A549 treated with GW870086 at 1 μM for 4 hours (cell line): ENCODE results near the gene PRR19. TPM values are rescaled to one million over a fixed set of nuclear protein-coding genes. Genes with fewer than 3 reads are reported as not detected.

Source experiments
- total RNA-seq: library from RNA; stranded (reverse); fragments of 200-300 nt; extraction: Qiagen RNA extraction; gene quantifications from 5 replicates; pipeline ENCODE4 v1.2.3, GENCODE V29; 2022; ENCODE audit warnings: low read depth

PRR19 gene
- total RNA-seq = 3.6 to 4.9 TPM (median 4.3 TPM) in 5 replicates

GRCh38 chr19:42301646-42302203 lies at the start of gene PRR19:
TSS of gene PRR19 (plus strand) at chr19:42302132. CDS start at chr19:42309585, 7,453 bp downstream.

GRCh38 chr19:42254850-42255765 lies 46.8 kb upstream of the PRR19 start, which contains the start of gene ERF:
TSS of gene ERF (minus strand) at chr19:42255128. CDS start at chr19:42254999, 129 bp downstream.

DNA sequence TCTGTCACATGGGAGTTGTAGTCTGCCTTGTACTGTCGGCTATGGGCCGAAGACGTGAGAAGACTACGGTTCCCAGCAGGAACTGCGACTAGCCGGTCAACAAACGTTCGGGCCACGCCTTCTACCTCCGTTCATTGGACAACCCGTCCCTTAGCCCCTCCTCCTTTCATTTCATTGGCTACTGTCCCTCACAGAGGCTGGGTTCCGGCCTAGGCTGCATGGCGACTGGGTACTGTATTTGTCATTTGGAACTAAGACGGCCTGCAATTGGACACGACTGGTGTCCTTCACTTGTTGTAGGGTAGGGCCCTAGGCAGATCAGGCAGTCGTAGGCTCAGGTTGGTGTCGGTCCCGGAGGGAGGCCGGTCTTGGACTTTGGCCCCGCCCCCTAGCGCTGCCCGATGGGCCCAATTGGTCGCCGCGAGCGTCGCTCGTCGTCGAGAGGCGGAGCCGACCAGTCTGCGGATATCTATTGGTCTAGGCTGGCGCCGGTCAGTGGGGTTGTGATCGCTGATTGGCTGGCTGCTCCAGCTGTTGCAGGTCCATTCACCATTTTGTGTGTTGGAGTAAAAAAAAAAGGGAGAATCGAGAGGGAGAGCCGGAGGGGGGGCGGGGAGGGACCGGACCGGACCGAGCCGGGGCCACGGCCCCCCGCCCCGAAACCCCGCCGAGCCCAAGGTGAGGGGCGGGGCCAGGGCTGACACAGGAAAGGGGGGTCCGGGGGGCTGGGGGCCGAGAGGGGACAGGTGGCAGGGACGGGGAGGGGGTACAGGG lies 33.0 kb upstream of the PRR19 start, which contains the start of gene CIC:
CIC (plus strand) TSS at position 549 of the 774 bp plus-strand sequence. CDS start 2,532 bp downstream, outside the sequence.

GRCh38 chr19:42313096-42313839 lies 11.3 kb downstream of the PRR19 start, which contains the start of gene TMEM145:
TSS of gene TMEM145 (plus strand) at chr19:42313309. CDS start at chr19:42313377, 68 bp downstream.

GRCh38 chr19:42325308-42325895 lies 23.5 kb downstream of the PRR19 start, which contains the start of gene MEGF8:
TSS of gene MEGF8 (plus strand) at chr19:42325635. CDS start at chr19:42326244, 609 bp downstream.

Other genes starting within 250 kb of the PRR19 start
- 0.37 to 0.50 TPM (median 0.42 TPM) in 5 replicates for gene GRIK5, start 231.9 kb upstream of the PRR19 start, total RNA-seq
- 28.7 to 38.8 TPM (median 36.8 TPM) in 5 replicates for gene ZNF574, start 226.0 kb upstream of the PRR19 start, total RNA-seq
- gene POU2F2, start 169.7 kb upstream of the PRR19 start, total RNA-seq = 0.15 to 0.80 TPM (median 0.41 TPM) in 5 replicates
- gene DEDD2, start 84.5 kb upstream of the PRR19 start, total RNA-seq = 54.3 to 74.7 TPM (median 66.0 TPM) in 5 replicates
- gene ZNF526, start 81.8 kb upstream of the PRR19 start, total RNA-seq = 15.5 to 21.1 TPM (median 19.8 TPM) in 5 replicates
- 104 to 150 TPM (median 147 TPM) in 5 replicates for gene GSK3A, start 59.5 kb upstream of the PRR19 start, total RNA-seq
- gene ERF, start 47.0 kb upstream of the PRR19 start, total RNA-seq = 99.1 to 124 TPM (median 117 TPM) in 5 replicates
- 38.6 to 52.2 TPM (median 47.4 TPM) in 5 replicates for gene CIC, start 32.9 kb upstream of the PRR19 start, total RNA-seq
- 132 to 152 TPM (median 151 TPM) in 5 replicates for gene PAFAH1B3, start 492 bp downstream of the PRR19 start, total RNA-seq
- gene TMEM145, start 11.2 kb downstream of the PRR19 start, total RNA-seq = 2.2 to 3.9 TPM (median 3.2 TPM) in 5 replicates
- 19.0 to 25.2 TPM (median 23.3 TPM) in 5 replicates for gene MEGF8, start 23.5 kb downstream of the PRR19 start, total RNA-seq
- gene CNFN, start 88.2 kb downstream of the PRR19 start, total RNA-seq = 40.7 to 55.2 TPM (median 48.7 TPM) in 5 replicates
- gene LIPE, start 125.3 kb downstream of the PRR19 start, total RNA-seq = 1.4 to 2.9 TPM (median 2.3 TPM) in 5 replicates
- 0.18 TPM in 1 of 5 replicates, not detected in the others for gene CXCL17, start 140.8 kb downstream of the PRR19 start, total RNA-seq
- gene CEACAM1, start 226.3 kb downstream of the PRR19 start, total RNA-seq = 2.4 to 3.7 TPM (median 2.9 TPM) in 5 replicates